GM21423 (cell line): ENCODE results near the gene TMEM132A.
"Not testable (repeated sequence)": the region's sequence is repeated elsewhere in the genome, so short reads cannot be mapped to it uniquely, and the experiment has no call there.

ENCODE experiments used
- ATAC-seq: cut with Tn5 transposase; IDR thresholded peaks from one replicate; pipeline ENCODE4 v1.9.1; 2021; ENCODE audit warnings: mild to moderate bottlenecking, moderate library complexity; ENCODE audit not compliant: unreplicated experiment

The TMEM132A gene

DNA sequence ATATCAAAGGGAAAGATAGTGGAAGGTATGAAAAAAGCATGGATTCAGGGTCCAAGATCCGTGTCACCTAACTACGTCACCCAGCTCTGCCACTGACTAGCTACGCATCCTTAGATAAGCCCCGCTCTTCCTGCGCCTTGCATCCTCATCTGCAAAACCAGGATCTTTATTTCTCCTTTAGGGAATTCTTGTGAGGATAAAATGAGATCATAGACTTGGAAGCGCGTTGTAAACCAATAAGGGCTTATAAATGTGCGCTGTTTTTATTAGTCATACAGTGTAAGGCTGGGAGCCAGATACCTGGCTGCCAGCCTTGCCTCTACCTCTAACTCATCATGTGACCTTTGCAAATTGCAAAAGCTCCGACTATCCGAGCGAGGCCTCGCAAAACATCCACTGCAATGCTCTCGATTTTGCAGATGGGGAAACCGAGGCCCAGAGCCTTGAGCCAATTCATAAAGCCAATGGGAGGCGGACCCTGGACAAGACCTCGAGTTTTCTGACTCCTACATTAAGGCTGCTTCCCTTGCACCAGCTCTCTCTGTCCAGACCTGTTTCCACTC lies 18.6 kb upstream of the TMEM132A start:
- no peak for ATAC-seq

DNA sequence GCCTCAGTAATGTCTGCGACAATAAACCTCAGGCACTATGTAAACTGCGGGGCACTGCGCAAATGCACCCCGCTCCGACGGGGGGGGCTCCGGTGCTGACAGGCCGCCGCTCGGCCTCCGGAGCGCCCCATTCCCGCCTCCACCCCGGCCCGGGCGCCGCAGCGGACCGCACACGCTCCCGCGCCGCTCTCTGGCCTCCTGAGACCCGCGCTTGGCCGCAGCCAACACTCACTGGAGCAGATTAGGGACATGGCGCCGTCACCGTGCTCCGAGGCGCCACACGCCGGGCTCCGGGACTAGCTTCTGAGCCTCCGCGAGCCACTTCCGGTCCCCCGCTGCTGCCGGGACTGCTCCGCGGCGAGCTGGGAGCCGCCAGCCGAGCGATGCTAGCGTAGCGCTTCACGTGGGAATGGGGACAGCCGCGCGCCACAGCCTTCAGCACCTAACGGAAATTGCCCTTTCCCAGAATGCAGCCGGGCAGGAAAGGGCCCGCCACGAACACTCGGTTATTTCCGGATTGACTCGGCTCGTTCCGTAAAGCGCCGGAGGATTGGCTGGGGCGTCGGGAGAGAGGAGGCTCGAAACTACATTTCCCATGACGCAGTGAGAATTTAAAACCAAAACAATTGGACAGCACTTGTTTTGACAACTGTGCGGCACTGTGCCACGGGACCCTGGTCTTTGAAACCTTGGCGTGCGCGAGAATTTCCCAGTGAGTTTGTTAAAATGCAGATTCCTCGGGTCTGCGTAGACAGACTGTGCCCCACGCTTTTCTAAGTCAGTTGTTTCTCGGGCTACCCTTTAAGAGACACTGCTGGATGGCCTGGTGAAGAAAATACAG lies 17.9 kb upstream of the TMEM132A start, which contains the start of gene PRPF19:
Gene PRPF19 (minus strand): TSS at position 454 of the 841 bp plus-strand sequence. CDS start 203 bp downstream, at position 251.
- peak; percentile 70 for ATAC-seq

DNA sequence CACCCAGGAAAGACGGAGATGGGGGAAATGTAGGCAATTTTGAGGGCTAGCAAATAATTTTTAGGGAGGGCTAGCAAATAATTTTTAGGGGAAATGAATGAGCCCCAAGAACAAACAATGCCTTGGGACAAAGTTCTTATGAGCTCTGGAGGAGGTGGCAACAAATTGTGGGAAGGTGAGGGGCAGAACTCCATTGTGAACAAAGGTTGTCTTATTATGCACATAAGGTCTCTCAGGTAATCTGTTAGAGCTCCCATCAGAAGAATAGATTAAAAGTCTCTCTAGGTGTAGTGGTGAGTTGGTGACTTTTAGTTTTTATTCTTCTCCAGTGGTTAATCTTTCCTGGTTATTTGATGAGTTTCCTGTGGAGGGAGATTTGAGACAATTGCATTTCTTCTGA lies 15.5 kb upstream of the TMEM132A start:
- no peak for ATAC-seq

DNA sequence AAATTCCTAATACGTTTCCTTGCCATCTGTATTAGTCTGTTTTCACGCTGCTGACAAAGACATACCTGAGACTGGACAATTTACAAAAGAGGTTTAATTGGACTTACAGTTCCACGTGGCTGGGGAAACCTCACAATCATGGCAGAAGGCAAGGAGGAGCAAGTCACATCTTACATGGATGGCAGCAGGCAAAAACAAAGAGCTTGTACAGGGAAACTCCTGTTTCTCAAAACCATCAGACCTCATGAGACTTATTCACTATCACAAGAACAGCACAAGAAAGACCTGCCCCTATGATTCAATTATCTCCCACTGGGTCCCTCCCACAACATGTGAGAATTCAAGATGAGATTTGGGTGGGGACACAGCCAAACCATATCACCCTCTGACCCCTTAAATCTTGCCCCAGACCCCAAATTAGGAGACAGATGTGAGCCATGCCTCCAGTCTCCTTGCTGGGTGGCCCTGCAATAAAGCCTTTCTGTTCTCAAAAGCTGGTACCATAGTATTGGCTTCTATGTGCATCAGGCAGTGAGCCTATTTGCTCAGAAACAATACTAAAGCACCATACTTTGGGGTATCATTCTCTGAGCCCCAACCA lies 14.5 kb upstream of the TMEM132A start:
- ATAC-seq = not testable (repeated sequence)

DNA sequence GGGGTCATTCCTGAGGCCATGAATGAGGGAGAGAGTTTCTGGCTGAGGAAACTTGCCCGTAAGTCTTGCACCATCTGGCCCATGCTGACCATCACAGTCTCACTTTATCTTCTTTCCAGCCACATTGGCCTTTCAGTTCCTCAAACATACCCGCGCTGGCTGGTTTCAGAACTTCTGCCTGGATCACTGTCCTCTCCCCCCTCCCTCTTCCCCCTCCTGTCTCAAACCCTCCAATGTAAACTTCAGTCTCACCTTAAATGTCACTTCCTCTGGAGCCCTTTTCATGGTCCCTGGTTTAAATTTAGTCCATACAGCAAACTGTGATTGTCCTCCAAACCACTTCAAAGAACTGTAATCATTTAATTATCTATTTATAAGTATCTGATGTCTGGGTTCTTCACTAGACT lies 14.0 kb upstream of the TMEM132A start:
- ATAC-seq = peak; percentile 35

DNA sequence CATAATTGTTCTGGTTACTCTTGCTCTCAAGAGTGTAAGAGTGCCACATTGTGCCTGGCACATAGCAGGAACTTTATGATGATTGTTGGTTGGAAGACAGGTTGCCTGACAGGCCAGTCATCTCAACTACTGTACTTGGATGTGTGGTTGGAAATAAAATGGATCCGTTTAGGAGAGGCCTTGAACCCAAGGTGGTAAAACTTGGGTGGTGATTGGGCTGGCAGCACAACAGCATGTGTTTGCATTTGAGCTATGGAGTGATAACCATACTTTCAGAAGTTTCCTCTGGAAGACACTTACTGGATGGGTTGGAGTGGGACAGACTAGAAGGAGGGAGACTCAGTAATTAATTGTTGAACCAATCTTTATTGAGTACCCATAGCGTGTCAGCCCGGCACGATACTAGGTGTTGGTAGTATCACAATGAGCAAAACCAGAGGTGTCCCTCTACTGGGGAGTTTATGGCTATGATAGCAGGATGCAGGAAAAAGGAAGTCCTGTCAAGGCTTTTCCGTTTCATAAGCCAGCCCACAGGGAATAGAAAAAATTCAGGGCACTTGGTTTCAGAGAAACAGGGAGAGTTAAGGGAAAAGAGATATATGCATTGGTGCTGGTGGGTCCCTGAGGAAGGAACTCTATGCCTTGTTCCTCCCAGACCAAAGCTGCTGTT lies 13.4 kb upstream of the TMEM132A start:
- ATAC-seq = no peak

DNA sequence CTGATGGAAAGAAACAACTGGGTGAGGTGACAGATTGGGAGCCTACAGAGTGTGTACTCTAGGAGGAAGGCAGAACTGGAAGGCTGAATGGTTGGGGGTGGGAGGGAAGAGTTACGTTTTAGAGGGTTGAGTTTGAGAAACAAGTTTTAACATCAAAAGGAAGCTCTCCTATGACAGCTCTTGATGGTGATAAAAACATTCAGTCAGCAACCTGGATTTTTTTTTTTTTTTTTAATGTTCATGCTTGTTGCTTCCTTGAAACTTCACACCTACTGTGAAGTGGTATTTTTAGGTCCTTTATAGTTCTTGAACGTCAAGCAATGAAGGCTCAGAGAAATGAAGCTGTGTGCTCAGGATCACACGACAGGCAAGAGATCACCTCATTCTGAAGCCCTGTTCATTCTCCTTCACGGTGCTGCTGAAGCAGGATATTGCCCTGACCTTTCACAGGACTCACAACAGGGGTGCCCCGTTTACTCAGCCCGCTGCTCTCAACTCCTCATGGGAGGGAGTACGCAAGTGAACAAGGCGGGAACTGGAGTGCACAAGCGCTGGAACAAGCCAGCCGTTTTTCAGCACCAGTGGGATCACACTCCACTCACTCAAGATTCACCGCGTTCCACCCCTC lies 11.9 kb upstream of the TMEM132A start:
- no peak for ATAC-seq

DNA sequence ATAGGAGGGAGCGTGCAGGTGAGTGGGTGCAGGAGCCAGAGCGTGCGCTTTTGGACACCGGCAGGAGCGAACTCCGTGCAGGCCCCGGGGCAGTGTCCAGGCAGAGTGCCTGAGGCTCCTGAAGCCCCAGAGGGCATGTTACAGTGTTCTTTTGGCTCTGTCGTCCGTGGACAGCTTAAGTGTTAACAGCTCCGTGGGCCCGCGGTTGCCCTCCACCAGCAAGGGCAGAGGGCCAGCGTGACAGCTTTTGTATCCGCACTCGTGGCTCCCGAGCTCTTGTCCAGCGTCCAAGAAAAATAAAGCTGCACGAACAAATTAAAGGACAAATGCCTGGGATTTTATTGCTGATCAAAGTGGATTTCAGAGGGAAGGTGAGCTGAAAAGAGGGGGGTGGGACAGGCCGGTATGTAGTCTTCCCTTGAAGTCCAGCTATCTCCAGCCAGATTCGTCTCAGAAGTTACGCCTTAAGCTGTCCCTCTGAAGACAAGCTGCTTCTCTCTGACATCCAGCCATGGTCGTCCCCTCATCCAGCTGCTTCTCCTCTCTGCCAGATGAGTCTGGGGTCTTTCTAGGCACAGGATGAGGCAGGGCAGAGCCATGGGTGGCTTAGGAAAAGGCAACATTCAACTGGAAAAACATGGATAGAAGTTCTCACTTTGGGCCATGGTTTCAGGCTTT lies 11.3 kb upstream of the TMEM132A start:
- no peak for ATAC-seq

DNA sequence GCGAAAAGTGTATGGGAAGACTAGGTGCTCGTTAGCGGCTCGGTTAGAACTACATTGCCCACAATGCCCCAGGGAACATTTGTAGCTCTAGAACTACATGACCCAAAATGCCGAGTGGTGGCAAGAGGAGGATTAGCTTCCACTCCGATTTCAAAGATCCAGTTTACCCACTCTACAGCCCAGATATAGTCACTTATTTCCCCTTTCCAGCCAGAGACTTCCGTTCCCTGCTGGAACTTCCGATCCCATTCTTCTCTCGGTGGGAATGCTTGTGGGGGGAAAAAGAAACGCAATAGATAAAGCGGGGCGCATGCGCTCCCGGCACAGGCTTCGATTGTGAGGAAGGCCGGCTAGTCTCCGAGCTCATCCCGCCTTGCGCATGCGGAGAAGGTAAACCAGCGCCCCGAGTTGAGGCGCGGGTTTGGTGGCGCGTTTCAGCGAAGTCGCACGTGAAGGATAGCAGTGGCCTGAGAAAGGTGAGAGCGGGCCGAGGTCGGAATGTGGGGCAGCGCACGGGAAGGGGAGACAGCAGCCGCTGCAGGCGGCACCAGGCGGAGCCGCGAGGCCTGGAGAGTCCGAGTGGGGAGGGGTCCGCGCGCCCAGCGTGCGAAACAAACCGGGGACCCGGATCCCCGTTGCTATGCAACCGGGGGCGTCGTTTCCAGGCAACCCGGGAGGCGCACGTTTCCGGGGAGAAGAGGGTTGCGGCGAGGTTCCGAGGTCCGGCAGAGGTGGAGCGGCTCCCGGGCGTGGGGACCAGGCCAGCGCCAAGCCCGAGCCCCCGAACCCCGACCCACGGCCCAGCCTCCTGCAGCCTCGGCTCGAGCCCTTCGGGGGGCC lies 10.2 kb upstream of the TMEM132A start, which contains the start of gene TMEM109:
Gene TMEM109 (plus strand): TSS at position 366 of the 840 bp plus-strand sequence. CDS start 5,536 bp downstream, outside the sequence.
- peak; percentile 33 for ATAC-seq

DNA sequence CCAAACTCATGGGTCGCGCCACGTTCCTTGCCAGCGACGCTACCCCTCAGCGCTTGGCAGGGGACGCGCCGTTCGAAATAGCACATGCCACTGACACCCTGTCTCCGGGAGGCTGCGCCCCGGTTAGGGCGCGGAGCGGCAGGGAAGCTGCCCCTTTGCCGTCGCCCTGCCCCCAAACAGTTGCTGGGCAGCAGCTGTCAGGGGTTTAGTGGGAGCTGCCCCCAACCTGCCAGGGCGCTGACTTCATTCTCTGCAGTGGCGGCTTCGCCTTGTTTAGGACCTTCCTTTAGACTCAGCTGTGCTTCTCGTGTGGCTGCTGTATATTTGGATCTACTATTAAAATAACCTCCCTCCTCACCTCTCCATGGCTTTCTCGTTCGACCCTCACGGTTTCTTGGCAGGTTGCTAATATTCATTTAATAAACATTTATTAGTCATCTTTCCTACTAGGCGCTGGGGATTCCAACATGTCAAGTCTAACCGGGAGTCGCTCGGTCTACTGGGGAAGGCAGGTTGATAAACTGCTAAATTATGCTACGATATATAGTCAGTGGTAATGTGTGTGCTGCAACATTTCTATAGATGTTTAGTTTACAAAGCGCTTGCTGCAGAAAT lies 9.5 kb upstream of the TMEM132A start:
- peak; percentile 2 for ATAC-seq

DNA sequence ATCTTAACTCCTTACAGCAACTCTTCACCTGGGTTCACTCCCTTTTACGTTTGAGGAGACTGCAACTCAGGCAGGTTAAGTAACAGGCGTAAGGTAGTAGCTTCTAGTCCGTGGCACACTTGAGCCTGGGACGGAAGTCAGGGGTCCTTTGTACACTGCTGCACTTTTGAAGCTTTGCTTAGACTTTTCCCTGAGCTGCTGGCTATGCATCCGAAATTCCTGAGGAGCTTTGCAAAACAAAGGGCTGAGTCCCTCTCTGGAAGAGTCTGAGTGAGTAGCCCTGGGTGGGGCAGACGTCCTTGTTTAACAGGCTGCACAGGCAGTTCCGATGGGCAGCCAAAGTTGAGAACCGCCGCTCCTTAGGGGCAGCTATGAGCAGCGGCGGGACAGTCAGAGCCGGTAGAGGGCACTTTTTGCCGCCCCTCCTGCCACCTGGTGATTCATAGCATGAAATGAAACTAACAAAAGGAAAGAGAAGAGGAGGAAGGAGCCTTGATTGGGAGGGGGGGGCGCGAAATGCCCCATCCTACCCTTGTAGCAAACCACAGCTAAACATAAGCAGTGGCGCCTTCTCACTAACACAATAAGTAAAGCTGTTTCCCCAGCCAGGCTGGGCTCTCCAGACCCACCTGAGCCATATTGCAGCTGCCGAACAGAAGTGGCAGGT lies 8.9 kb upstream of the TMEM132A start:
- ATAC-seq = peak; percentile 50

DNA sequence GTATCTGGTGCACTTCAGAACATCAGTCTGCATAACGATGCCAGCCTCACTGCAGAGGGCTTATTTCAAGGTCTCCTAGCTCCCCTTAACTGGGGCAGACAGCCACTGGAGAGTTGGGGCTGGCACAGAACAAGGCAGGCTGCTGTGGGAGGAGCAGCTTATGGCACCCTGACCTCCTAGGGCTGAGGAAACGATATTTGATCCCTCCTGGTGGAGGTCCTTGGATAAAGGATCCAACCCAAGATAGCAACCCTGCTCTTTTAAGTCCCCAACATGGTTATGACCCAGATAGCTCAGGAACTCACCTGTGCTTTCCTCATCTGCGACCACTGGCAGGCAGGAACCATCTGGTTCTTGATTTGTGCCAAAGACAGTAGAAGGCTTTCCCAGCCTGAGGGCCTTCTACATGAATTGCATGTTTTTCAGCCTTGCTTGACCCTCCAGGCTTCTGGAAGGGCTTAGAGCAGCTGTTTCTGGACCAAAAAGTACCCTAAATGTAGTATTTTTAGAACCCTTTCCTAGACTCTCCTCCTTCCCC lies 7.5 kb upstream of the TMEM132A start:
- no peak for ATAC-seq

DNA sequence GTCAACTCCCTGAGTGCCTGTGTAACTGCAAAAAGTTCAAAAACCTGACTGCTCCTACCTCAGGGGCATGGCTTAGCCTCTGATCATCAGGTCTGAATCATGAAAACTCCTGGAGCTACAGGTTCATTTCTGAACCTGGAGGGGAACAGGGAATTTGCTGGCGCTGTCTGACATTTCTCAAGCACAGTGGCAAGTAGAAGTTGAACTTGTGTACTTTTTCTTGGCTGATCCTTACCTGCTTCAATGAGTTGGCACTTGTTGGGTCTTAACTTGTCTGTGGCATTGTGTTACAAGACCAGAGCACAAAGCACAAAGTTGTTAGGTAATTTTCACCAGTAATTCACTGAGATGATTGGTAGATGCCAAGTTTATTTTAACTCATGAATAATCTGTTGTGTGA lies 7.0 kb upstream of the TMEM132A start:
- ATAC-seq = no peak

DNA sequence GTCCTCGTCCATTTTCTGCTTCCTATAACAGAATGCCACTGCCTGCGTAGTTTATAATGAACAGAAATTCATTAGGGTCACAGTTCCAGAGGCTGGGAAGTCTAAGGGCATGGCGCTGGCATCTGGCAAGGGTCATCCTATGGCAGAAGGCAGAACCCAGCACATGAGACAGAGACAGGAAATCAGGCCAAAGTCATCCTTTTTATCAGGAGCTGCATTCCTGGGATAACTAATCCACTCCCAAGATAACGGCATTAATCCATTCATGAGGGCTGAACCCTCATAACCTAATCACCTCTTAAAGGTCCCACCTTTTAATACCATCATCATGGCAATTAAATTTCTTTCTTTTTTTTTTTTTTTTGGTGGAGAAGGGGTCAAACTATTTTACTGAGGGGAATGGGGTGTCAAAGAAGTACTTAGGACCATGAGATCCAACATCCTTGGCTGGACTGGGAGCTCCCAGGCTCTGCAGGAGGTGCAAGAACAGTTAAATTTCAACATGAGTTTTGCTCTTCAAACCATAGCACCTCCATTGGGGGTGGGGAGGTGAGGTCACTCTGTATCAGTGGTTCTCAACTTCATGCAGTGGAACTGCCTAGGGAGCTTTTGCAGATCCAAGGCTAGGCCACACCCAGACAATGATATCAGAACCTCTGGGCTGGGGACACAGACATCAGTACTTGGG lies 5.9 kb upstream of the TMEM132A start:
- no peak for ATAC-seq

DNA sequence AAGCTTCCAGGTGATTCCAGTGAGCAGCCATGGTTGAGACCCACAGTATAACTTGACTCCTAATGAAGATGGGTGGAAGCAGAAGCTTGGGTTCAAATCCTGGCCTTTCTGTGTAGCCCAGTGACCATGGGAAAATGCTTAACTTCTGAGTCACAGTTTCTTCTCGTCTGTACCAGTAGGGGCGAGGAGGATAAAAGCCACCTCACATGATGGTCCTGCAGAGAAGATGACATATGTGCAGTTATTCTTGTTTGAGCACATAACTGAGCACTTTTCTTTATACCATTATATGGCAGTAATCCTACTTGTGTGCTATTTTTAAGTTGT lies 5.4 kb upstream of the TMEM132A start:
- ATAC-seq = no peak

DNA sequence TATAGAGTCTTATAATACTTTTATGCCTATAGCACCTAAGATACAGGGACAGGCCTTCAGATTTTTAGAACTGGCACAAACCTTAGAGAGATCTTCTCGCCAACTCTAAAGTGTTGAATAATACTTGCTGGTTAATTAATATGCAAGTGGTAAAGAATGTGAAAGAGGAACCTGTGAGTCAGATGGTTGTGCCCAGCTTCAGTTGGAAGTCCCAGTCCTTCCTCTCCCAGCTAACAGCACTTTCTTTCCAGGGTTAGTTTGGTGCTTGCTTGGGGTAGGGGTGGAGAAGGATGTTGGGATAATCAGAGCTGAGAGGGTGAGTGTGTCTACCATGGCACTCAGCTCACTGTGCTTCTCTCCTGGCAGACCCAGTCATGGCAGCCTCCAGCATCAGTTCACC lies 4.9 kb upstream of the TMEM132A start:
- no peak for ATAC-seq

DNA sequence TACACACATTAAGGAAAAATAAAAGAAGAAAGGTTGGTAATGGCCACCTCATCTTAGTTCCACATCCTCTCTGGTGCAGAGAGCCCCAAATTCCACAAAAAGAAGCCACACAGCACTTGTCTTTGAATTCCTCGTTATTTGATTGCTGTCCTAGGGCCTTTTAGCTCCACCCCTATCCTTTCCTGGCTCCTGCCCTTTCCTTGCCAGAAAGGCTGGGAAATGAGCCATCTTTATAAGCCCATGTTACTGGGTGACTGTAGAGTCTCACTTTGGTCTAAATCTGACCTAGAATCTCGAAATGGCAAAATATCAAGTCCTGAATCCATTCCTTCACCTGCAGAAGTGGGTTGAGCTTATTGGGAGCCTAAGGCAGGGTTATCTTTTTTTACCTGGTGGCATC lies 4.3 kb upstream of the TMEM132A start:
- ATAC-seq = no peak

DNA sequence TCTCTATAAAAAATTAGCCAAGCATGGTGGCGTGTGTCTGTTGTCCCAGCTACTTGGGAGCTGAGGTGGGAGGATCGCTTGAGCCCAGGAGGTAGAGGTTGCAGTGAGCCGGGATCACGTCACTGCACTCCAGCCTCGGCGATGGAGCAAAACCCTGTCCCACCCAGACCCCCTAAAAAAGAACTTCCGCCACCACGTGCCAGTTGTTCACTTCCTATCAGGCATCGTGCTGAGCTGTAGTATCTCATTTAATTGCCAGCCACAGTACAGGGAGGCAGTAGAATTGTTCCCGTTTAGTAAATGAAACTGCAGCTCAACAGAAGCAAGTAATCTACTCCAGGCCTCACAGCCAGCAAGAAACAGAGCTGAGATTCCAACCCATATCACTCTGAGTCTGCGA lies 3.0 kb upstream of the TMEM132A start:
- no peak for ATAC-seq
